Fibroblast of skin of abdomen (primary cell): Measurements from ENCODE around the gene MOB2.
A peak's percentile ranks its signal among the peaks of the same experiment; 100 is the strongest.
"Not testable (repeated sequence)": the region's sequence is repeated elsewhere in the genome, so short reads cannot be mapped to it uniquely, and the experiment has no call there.

Source experiments
- DNase-seq: peaks from one replicate; pipeline ENCODE4 v3.0.0-alpha.2; 2013

Gene MOB2

GRCh38 chr11:1439341-1439740 lies 47.2 kb downstream of the MOB2 start:
- DNase-seq = no peak

GRCh38 chr11:1438967-1439330 lies 47.6 kb downstream of the MOB2 start:
- no peak for DNase-seq

- no peak for DNase-seq
Observed at GRCh38 chr11:1438261-1438966, 48.2 kb downstream of the MOB2 start.

GRCh38 chr11:1437500-1437899 lies 49.1 kb downstream of the MOB2 start:
- DNase-seq = peak; percentile 12

DNA sequence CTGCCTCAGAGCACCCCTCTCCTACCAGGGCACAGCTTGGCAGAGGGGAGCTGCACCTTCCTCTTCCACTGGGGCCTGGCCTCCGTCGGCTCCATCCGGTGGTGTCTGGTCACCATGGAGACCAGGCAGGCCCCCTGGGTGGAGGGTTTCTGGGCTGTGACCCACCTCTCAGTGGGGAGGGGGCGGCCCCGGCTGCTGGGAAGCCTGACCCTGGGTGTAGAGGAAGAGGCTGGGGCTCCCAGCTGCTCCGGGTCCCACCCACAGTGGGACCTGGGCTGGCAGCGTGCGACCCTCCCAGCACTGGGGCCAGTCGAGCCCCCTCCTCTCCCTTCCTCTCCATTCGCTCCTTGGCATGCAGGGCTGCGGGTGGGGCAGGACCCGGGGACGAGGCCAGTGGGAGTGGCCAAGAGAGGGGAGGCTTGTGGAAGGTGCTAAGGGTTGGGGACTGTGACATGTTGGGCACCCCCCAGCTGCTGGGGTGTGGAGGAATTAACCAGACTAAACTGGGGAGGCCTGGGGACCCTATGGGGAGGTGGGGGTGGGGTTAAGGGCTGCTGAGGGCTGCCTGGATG lies 50.0 kb downstream of the MOB2 start:
- DNase-seq = no peak

- DNase-seq = no peak
Observed at GRCh38 chr11:1435820-1436467, 50.6 kb downstream of the MOB2 start.

DNA sequence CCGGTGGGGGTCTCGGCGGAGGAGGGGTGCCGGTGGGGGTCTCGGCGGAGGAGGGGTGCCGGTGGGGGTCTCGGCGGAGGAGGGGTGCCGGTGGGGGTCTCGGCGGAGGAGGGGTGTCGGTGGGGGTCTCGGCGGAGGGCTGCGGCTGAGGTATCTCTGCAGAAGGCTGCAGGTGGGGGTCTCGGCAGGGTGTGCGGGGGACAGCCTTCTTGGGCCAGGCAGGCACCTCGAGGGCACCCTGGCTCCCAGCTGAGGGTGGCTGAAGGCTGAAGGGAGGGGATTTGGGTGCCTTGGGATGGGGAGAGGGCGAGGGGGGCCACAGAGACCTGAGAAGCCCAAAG lies 51.1 kb downstream of the MOB2 start:
- not testable (repeated sequence) for DNase-seq

DNA sequence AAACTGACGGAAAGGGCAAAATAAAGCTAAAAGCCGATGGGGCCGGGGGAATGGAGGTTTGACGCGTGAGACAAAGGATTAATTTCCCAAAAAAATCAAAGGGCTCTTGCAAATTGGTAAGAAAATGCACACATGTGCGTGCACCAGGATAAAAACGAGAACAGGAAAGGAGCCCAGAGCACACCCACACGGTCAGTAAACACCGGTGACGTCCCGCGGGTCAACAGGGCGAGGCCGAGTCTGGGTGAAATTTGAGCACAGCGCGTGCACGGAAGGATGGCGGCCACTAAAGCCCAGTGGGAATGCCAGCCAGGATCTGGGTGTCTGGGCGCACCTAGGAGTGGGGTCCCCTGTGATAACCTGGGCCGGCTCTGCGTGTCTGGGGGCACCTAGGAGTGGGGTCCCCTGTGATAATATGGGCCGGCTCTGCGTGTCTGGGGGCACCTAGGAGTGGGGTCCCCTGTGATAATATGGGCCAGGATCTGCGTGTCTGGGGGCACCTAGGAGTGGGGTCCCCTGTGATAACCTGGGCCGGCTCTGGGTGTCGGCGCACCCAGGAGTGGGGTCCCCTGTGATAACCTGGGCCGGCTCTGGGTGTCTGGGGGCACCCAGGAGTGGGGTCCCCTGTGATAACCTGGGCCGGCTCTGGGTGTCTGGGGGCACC lies 52.5 kb downstream of the MOB2 start:
- no peak for DNase-seq

GRCh38 chr11:1433568-1433967 lies 53.0 kb downstream of the MOB2 start:
- no peak for DNase-seq

DNA sequence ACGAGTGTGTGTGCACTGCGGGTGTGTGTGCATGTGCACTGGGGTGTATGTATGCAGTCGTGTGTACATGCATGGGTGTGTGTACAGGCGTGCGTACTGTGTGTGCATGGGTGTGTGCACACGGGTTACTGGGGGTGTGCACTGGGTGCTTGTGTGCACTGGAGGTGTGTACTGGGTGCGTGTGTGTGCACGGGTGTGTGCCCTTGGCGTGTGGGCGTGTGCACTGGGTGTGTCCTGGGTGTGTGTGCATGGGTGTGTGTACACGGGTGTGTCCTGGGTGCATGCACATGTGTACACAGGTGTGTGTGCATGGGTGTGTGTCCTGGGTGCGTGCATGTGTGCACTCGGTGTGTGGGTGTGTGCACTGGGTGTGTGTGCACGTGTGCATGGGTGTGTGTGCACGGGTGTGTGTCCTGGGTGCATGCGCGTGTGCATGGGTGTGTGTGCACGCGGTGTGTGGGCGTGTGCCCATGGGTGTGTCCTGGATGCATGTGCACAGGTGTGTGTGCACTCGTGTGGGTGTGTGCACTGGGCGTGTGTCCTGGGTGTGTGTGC lies 57.7 kb downstream of the MOB2 start:
- DNase-seq = no peak

GRCh38 chr11:1425439-1425838 lies 61.1 kb downstream of the MOB2 start:
- DNase-seq = no peak

GRCh38 chr11:1425006-1425405 lies 61.6 kb downstream of the MOB2 start:
- no peak for DNase-seq

DNA sequence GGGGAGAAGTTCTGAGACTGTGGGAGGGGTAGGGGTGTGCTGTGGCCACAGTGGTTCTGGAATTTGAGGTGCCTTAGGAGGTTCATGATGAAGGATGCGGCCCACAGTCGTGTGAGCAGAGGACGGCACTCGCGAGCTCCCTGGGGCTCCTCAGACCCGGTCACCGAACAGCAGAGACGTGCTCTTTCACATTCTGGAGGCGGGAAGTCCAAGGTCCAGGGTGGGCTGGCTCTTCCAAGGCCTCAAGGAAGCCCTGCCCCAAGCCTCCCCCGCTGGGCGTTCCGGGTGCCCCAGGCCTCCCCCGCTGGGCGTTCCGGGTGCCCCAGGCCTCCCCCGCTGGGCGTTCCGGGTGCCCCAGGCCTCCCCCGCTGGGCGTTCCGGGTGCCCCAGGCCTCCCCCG lies 63.2 kb downstream of the MOB2 start:
- not testable (repeated sequence) for DNase-seq

- no peak for DNase-seq
Observed at GRCh38 chr11:1422981-1423380, 63.6 kb downstream of the MOB2 start.

GRCh38 chr11:1422481-1422880 lies 64.1 kb downstream of the MOB2 start:
- no peak for DNase-seq

- DNase-seq = no peak
Observed at GRCh38 chr11:1421291-1421690, 65.3 kb downstream of the MOB2 start.

DNA sequence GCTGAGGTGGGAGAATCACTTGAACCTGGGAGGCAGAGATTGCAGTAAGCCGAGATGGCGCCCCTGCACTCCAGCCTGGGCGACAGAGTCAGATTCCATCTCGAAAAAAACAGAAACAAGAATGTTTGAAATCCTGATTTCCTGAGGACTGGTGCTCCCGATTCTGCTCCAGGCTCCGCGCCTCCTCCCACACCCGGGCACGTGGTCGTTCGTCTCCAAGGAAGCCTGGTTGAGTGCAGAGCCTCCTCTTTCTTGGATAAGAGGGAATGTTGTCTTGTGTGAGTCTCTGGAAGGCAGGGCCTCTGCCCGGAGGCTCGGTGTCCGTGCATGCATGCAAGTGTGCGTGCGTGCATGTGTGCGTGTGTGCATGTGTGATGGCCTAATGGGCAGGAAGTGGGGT lies 66.8 kb downstream of the MOB2 start:
- DNase-seq = no peak
